Brain pericyte (primary cell): ENCODE measurements around the gene SH3PXD2A.
"Not testable (repeated sequence)": the region's sequence is repeated elsewhere in the genome, so short reads cannot be mapped to it uniquely, and the experiment has no call there.

Experiments used
- DNase-seq: peaks from one replicate; pipeline ENCODE4 v3.0.0-alpha.2; 2012; ENCODE audit warnings: low read depth, low spot score

SH3PXD2A gene

GRCh38 chr10:103767756-103768155 lies 87.6 kb downstream of the SH3PXD2A start:
- no peak for DNase-seq

GRCh38 chr10:103766751-103767505 lies 88.4 kb downstream of the SH3PXD2A start:
- no peak for DNase-seq

GRCh38 chr10:103765981-103766380 lies 89.4 kb downstream of the SH3PXD2A start:
- DNase-seq: no peak

- DNase-seq: no peak
Observed at GRCh38 chr10:103765168-103765567, 90.2 kb downstream of the SH3PXD2A start.

- DNase-seq: no peak
Observed at GRCh38 chr10:103764296-103765088, 90.9 kb downstream of the SH3PXD2A start.

- no peak for DNase-seq
Observed at GRCh38 chr10:103763374-103764202, 91.8 kb downstream of the SH3PXD2A start.

GRCh38 chr10:103762916-103763315 lies 92.5 kb downstream of the SH3PXD2A start:
- DNase-seq: no peak

GRCh38 chr10:103762162-103762561 lies 93.2 kb downstream of the SH3PXD2A start:
- DNase-seq: no peak

GRCh38 chr10:103761075-103761920 lies 94.1 kb downstream of the SH3PXD2A start:
- no peak for DNase-seq

GRCh38 chr10:103760233-103760632 lies 95.1 kb downstream of the SH3PXD2A start:
- DNase-seq: not testable (repeated sequence)

GRCh38 chr10:103759100-103759781 lies 96.1 kb downstream of the SH3PXD2A start:
- DNase-seq: no peak

GRCh38 chr10:103758294-103758681 lies 97.1 kb downstream of the SH3PXD2A start:
- no peak for DNase-seq

- no peak for DNase-seq
Observed at GRCh38 chr10:103757531-103758293, 97.7 kb downstream of the SH3PXD2A start.

- no peak for DNase-seq
Observed at GRCh38 chr10:103756277-103756869, 99.0 kb downstream of the SH3PXD2A start.

- DNase-seq: no peak
Observed at GRCh38 chr10:103752680-103753248, 102.6 kb downstream of the SH3PXD2A start.

- DNase-seq: no peak
Observed at GRCh38 chr10:103751667-103752290, 103.6 kb downstream of the SH3PXD2A start.

GRCh38 chr10:103750836-103751235 lies 104.5 kb downstream of the SH3PXD2A start:
- DNase-seq: no peak

GRCh38 chr10:103749779-103750178 lies 105.6 kb downstream of the SH3PXD2A start:
- no peak for DNase-seq

- no peak for DNase-seq
Observed at GRCh38 chr10:103748020-103748419, 107.4 kb downstream of the SH3PXD2A start.
